ENCODE measurements around the gene ADGRL2. TPM values are rescaled to one million over a fixed set of nuclear protein-coding genes. Genes with fewer than 3 reads are reported as not detected.

ADGRL2 gene
- total RNA-seq, 1 experiment from 2014 or later = 0.20 TPM

- no peaks in the 10 kb centered on the region for H3K27me3 ChIP-seq (ENCODE audit: insufficient read depth, low read length)
- ChIA-PET POLR2A (no interaction called here), RAD21 (ENCODE audit: low non-redundant PET in 1 of 2, low total read pairs in 2 of 2, uncharacterized antibody in 2 of 2, unreplicated experiment in 2 of 2) (no interaction called here), CTCF (no interaction called here)
- H3K4me2 ChIP-seq (ENCODE audit: low read length) = no peak overlapping the region
- H3K36me3 ChIP-seq (ENCODE audit: control insufficient read depth in 1 of 2, insufficient read depth in 2 of 2, low read length in 2 of 2) = no peaks in the 10 kb centered on the region
- no peak overlapping the region for H3K27ac ChIP-seq (ENCODE audit: low read depth, low read length)
- no peak overlapping the region for H3K9ac ChIP-seq (ENCODE audit: low read length)
- DNase-seq (ENCODE audit: low read depth, low spot score) = no peak
- no TSS peak for BruUV-seq (replicated peaks)
- H3K9me3 ChIP-seq (ENCODE audit: control insufficient read depth in 1 of 2, insufficient read depth in 1 of 2, low read depth in 1 of 2, low read length in 2 of 2) = no peaks in the 10 kb centered on the region
- TF ChIP-seq, protein P1, sequence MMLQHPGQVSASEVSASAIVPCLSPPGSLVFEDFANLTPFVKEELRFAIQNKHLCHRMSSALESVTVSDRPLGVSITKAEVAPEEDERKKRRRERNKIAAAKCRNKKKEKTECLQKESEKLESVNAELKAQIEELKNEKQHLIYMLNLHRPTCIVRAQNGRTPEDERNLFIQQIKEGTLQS (IDR thresholded peaks at IDR 0.05) = no peak
- TF ChIP-seq POLR2A (IDR thresholded peaks at IDR 0.05; ENCODE audit: borderline replicate concordance, extremely low read depth, insufficient read depth, insufficient read length) = no peak
- intact Hi-C loops (cut with micrococcal nuclease) = no loop called here
- no peaks in the 10 kb centered on the region for H3K79me2 ChIP-seq (ENCODE audit: insufficient read depth, low read length)
- no peaks in the 10 kb centered on the region for H3K9me2 ChIP-seq (ENCODE audit: insufficient read depth)
- H2AFZ ChIP-seq (ENCODE audit: low read depth, low read length, poor library complexity, severe bottlenecking) = no peak overlapping the region
- H3K4me3 ChIP-seq (replicated peaks in 1 of 2; ENCODE audit: low read depth in 1 of 2, low read length in 2 of 2) = no peak overlapping the region
- ATAC-seq = no peak
- H3K4me1 ChIP-seq (ENCODE audit: control insufficient read depth in 1 of 2, insufficient read depth in 2 of 2, low read length in 2 of 2) = no peaks in the 10 kb centered on the region
- H4K20me1 ChIP-seq (ENCODE audit: insufficient read depth) = no peaks in the 10 kb centered on the region
Measured at GRCh38 chr1:82013702-82014101, 213.0 kb downstream of the ADGRL2 start.

GRCh38 chr1:82015444-82015843 is 214.7 kb downstream of the ADGRL2 start:
- TF ChIP-seq CEBPB (IDR thresholded peaks at IDR 0.05; ENCODE audit: low read depth) (no peak), RAD21 (IDR thresholded peaks at IDR 0.05; ENCODE audit: low read depth) (peak; percentile 14; the same call in 1 of the 2 replicates), EGR1 (IDR thresholded peaks at IDR 0.05; ENCODE audit: low read depth) (no peak), POLR2AphosphoS5 (IDR thresholded peaks at IDR 0.05; ENCODE audit: low read depth, low read length) (no peak), TCF7L2 (IDR thresholded peaks at IDR 0.05; ENCODE audit: borderline replicate concordance, extremely low read depth, insufficient read depth, insufficient read length) (no peak), POLR2A (IDR thresholded peaks at IDR 0.05; ENCODE audit: borderline replicate concordance, extremely low read depth, insufficient read depth, insufficient read length) (no peak)
- TF ChIP-seq, protein P2, sequence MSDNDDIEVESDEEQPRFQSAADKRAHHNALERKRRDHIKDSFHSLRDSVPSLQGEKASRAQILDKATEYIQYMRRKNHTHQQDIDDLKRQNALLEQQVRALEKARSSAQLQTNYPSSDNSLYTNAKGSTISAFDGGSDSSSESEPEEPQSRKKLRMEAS (IDR thresholded peaks at IDR 0.05) = no peak
- TF ChIP-seq, protein P3, sequence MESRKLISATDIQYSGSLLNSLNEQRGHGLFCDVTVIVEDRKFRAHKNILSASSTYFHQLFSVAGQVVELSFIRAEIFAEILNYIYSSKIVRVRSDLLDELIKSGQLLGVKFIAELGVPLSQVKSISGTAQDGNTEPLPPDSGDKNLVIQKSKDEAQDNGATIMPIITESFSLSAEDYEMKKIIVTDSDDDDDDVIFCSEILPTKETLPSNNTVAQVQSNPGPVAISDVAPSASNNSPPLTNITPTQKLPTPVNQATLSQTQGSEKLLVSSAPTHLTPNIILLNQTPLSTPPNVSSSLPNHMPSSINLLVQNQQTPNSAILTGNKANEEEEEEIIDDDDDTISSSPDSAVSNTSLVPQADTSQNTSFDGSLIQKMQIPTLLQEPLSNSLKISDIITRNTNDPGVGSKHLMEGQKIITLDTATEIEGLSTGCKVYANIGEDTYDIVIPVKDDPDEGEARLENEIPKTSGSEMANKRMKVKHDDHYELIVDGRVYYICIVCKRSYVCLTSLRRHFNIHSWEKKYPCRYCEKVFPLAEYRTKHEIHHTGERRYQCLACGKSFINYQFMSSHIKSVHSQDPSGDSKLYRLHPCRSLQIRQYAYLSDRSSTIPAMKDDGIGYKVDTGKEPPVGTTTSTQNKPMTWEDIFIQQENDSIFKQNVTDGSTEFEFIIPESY (IDR thresholded peaks at IDR 0.05; ENCODE audit: extremely low read depth, insufficient replicate concordance, low read length) = no peak
- CTCF ChIA-PET = no interaction called here
- Histone ChIP-seq H3K27me3 (ENCODE audit: insufficient read depth, low read length) (no peaks in the 10 kb centered on the region), H3K27ac (ENCODE audit: low read depth, low read length) (no peak overlapping the region), H3K9me2 (ENCODE audit: insufficient read depth) (no peaks in the 10 kb centered on the region), H4K20me1 (ENCODE audit: insufficient read depth) (no peaks in the 10 kb centered on the region), H3K4me2 (ENCODE audit: low read length) (no peak overlapping the region), H3K9me3 (ENCODE audit: control insufficient read depth in 1 of 2, insufficient read depth in 1 of 2, low read depth in 1 of 2, low read length in 2 of 2) (no peaks in the 10 kb centered on the region), H3K9ac (ENCODE audit: low read length) (no peak overlapping the region), H3K79me2 (ENCODE audit: insufficient read depth, low read length) (no peaks in the 10 kb centered on the region), H3K36me3 (ENCODE audit: control insufficient read depth in 1 of 2, insufficient read depth in 2 of 2, low read length in 2 of 2) (no peaks in the 10 kb centered on the region), H3K4me1 (ENCODE audit: control insufficient read depth in 1 of 2, insufficient read depth in 2 of 2, low read length in 2 of 2) (no peaks in the 10 kb centered on the region), H3K4me3 (replicated peaks in 1 of 2; ENCODE audit: low read depth in 1 of 2, low read length in 2 of 2) (no peak overlapping the region), H2AFZ (ENCODE audit: low read depth, low read length, poor library complexity, severe bottlenecking) (no peak overlapping the region)
- no peak for DNase-seq (ENCODE audit: low read depth, low spot score)
- ATAC-seq = no peak
- intact Hi-C loops (cut with micrococcal nuclease) = no loop called here
- RAD21 ChIA-PET (ENCODE audit: low non-redundant PET in 1 of 2, low total read pairs in 2 of 2, uncharacterized antibody in 2 of 2, unreplicated experiment in 2 of 2) = no interaction called here
- BruUV-seq (replicated peaks) = no TSS peak
- POLR2A ChIA-PET = no interaction called here
